ENCODE results near the gene DDX6. TPM values are rescaled to one million over a fixed set of nuclear protein-coding genes. Genes with fewer than 3 reads are reported as not detected.
"Not testable (repeated sequence)": the region's sequence is repeated elsewhere in the genome, so short reads cannot be mapped to it uniquely, and the experiment has no call there.

Gene DDX6
- polyA plus RNA-seq, 1 donor = 71.9 TPM

- not testable (repeated sequence) for H3K4me3 ChIP-seq (ENCODE audit: low read length); H3K9me3 ChIP-seq (ENCODE audit: control insufficient read depth, low read depth, low read length); DNase-seq; H3K27ac ChIP-seq (ENCODE audit: low read length); H3K36me3 ChIP-seq (ENCODE audit: control insufficient read depth, insufficient read depth, low read length); H3K4me1 ChIP-seq (ENCODE audit: control insufficient read depth, insufficient read depth, low read length); H3K27me3 ChIP-seq (ENCODE audit: control insufficient read depth, insufficient read depth, low read length)
- WGBS (ENCODE audit: insufficient coverage, low lambda C conversion rate) = no CpG with 5 or more reads among the region's 9 CpGs
Observed at GRCh38 chr11:118720740-118721139, 70.2 kb downstream of the DDX6 start.

- not testable (repeated sequence) for H3K9me3 ChIP-seq (ENCODE audit: control insufficient read depth, low read depth, low read length); H3K4me3 ChIP-seq (ENCODE audit: low read length); H3K27me3 ChIP-seq (ENCODE audit: control insufficient read depth, insufficient read depth, low read length); DNase-seq; H3K36me3 ChIP-seq (ENCODE audit: control insufficient read depth, insufficient read depth, low read length); H3K27ac ChIP-seq (ENCODE audit: low read length)
- no CpG with 5 or more reads among the region's 13 CpGs for WGBS (ENCODE audit: insufficient coverage, low lambda C conversion rate)
- peaks cover 11% of the 10 kb centered on the region for H3K4me1 ChIP-seq (ENCODE audit: control insufficient read depth, insufficient read depth, low read length)
Observed at GRCh38 chr11:118720078-118720477, 70.9 kb downstream of the DDX6 start.

- not testable (repeated sequence) for H3K27me3 ChIP-seq (ENCODE audit: control insufficient read depth, insufficient read depth, low read length); H3K4me3 ChIP-seq (ENCODE audit: low read length); H3K27ac ChIP-seq (ENCODE audit: low read length); H3K9me3 ChIP-seq (ENCODE audit: control insufficient read depth, low read depth, low read length); H3K36me3 ChIP-seq (ENCODE audit: control insufficient read depth, insufficient read depth, low read length); DNase-seq
- H3K4me1 ChIP-seq (ENCODE audit: control insufficient read depth, insufficient read depth, low read length) = peaks cover 11% of the 10 kb centered on the region
- no CpG with 5 or more reads among the region's 7 CpGs for WGBS (ENCODE audit: insufficient coverage, low lambda C conversion rate)
Observed at GRCh38 chr11:118718562-118718961, 72.4 kb downstream of the DDX6 start.

- H3K4me1 ChIP-seq (ENCODE audit: control insufficient read depth, insufficient read depth, low read length) = peaks cover 11% of the 10 kb centered on the region
- no CpG with 5 or more reads among the region's 4 CpGs for WGBS (ENCODE audit: insufficient coverage, low lambda C conversion rate)
- H3K27ac ChIP-seq (ENCODE audit: low read length); H3K4me3 ChIP-seq (ENCODE audit: low read length); H3K9me3 ChIP-seq (ENCODE audit: control insufficient read depth, low read depth, low read length); H3K36me3 ChIP-seq (ENCODE audit: control insufficient read depth, insufficient read depth, low read length); DNase-seq; H3K27me3 ChIP-seq (ENCODE audit: control insufficient read depth, insufficient read depth, low read length): not testable (repeated sequence)
Observed at GRCh38 chr11:118717733-118718132, 73.2 kb downstream of the DDX6 start.

- peaks cover 11% of the 10 kb centered on the region for H3K4me1 ChIP-seq (ENCODE audit: control insufficient read depth, insufficient read depth, low read length)
- H3K27ac ChIP-seq (ENCODE audit: low read length); H3K9me3 ChIP-seq (ENCODE audit: control insufficient read depth, low read depth, low read length); H3K4me3 ChIP-seq (ENCODE audit: low read length); H3K36me3 ChIP-seq (ENCODE audit: control insufficient read depth, insufficient read depth, low read length); H3K27me3 ChIP-seq (ENCODE audit: control insufficient read depth, insufficient read depth, low read length); DNase-seq: not testable (repeated sequence)
- no CpG with 5 or more reads among the region's 6 CpGs for WGBS (ENCODE audit: insufficient coverage, low lambda C conversion rate)
Observed at GRCh38 chr11:118717221-118717620, 73.7 kb downstream of the DDX6 start.

- Histone ChIP-seq H3K9me3 (ENCODE audit: control insufficient read depth, low read depth, low read length) (no peaks in the 10 kb centered on the region), H3K4me1 (ENCODE audit: control insufficient read depth, insufficient read depth, low read length) (peaks cover 11% of the 10 kb centered on the region), H3K36me3 (ENCODE audit: control insufficient read depth, insufficient read depth, low read length) (no peaks in the 10 kb centered on the region), H3K27me3 (ENCODE audit: control insufficient read depth, insufficient read depth, low read length) (no peaks in the 10 kb centered on the region), H3K4me3 (ENCODE audit: low read length) (no peak overlapping the region), H3K27ac (ENCODE audit: low read length) (no peak overlapping the region)
- no CpG with 5 or more reads among the region's 4 CpGs for WGBS (ENCODE audit: insufficient coverage, low lambda C conversion rate)
- peak in 1 of 2 donors; percentile 64 for DNase-seq
Observed at GRCh38 chr11:118715837-118716260, 75.1 kb downstream of the DDX6 start.

- Histone ChIP-seq H3K4me1 (ENCODE audit: control insufficient read depth, insufficient read depth, low read length) (peaks cover 11% of the 10 kb centered on the region), H3K36me3 (ENCODE audit: control insufficient read depth, insufficient read depth, low read length) (no peaks in the 10 kb centered on the region), H3K27me3 (ENCODE audit: control insufficient read depth, insufficient read depth, low read length) (no peaks in the 10 kb centered on the region), H3K27ac (ENCODE audit: low read length) (no peak overlapping the region), H3K9me3 (ENCODE audit: control insufficient read depth, low read depth, low read length) (no peaks in the 10 kb centered on the region), H3K4me3 (ENCODE audit: low read length) (no peak overlapping the region)
- DNase-seq = no peak
- WGBS (ENCODE audit: insufficient coverage, low lambda C conversion rate) = no CpG with 5 or more reads among the region's 5 CpGs
Observed at GRCh38 chr11:118715245-118715831, 75.6 kb downstream of the DDX6 start.

- H3K9me3 ChIP-seq (ENCODE audit: control insufficient read depth, low read depth, low read length) = no peaks in the 10 kb centered on the region
- H3K4me3 ChIP-seq (ENCODE audit: low read length) = no peak overlapping the region
- H3K36me3 ChIP-seq (ENCODE audit: control insufficient read depth, insufficient read depth, low read length) = no peaks in the 10 kb centered on the region
- peaks cover 11% of the 10 kb centered on the region for H3K4me1 ChIP-seq (ENCODE audit: control insufficient read depth, insufficient read depth, low read length)
- H3K27ac ChIP-seq (ENCODE audit: low read length) = no peak overlapping the region
- no peak for DNase-seq
- H3K27me3 ChIP-seq (ENCODE audit: control insufficient read depth, insufficient read depth, low read length) = no peaks in the 10 kb centered on the region
Observed at GRCh38 chr11:118714816-118715215, 76.1 kb downstream of the DDX6 start.

GRCh38 chr11:118714416-118714815 is 76.5 kb downstream of the DDX6 start:
- H3K27ac ChIP-seq (ENCODE audit: low read length); H3K36me3 ChIP-seq (ENCODE audit: control insufficient read depth, insufficient read depth, low read length); H3K27me3 ChIP-seq (ENCODE audit: control insufficient read depth, insufficient read depth, low read length); H3K4me3 ChIP-seq (ENCODE audit: low read length); H3K9me3 ChIP-seq (ENCODE audit: control insufficient read depth, low read depth, low read length); DNase-seq: not testable (repeated sequence)
- WGBS (ENCODE audit: insufficient coverage, low lambda C conversion rate) = no CpG with 5 or more reads among the region's 5 CpGs
- peaks cover 11% of the 10 kb centered on the region for H3K4me1 ChIP-seq (ENCODE audit: control insufficient read depth, insufficient read depth, low read length)

GRCh38 chr11:118708296-118708695 is 82.7 kb downstream of the DDX6 start:
- WGBS (ENCODE audit: insufficient coverage, low lambda C conversion rate) = no CpG with 5 or more reads among the region's 6 CpGs
- H3K4me1 ChIP-seq (ENCODE audit: control insufficient read depth, insufficient read depth, low read length) = no peaks in the 10 kb centered on the region
- no peak for DNase-seq
- H3K27me3 ChIP-seq (ENCODE audit: control insufficient read depth, insufficient read depth, low read length) = no peaks in the 10 kb centered on the region
- no peaks in the 10 kb centered on the region for H3K9me3 ChIP-seq (ENCODE audit: control insufficient read depth, low read depth, low read length)
- no peak overlapping the region for H3K4me3 ChIP-seq (ENCODE audit: low read length)
- no peaks in the 10 kb centered on the region for H3K36me3 ChIP-seq (ENCODE audit: control insufficient read depth, insufficient read depth, low read length)
- no peak overlapping the region for H3K27ac ChIP-seq (ENCODE audit: low read length)

GRCh38 chr11:118706546-118706825 is 84.5 kb downstream of the DDX6 start:
- Histone ChIP-seq H3K4me1 (ENCODE audit: control insufficient read depth, insufficient read depth, low read length) (no peaks in the 10 kb centered on the region), H3K27me3 (ENCODE audit: control insufficient read depth, insufficient read depth, low read length) (no peaks in the 10 kb centered on the region), H3K27ac (ENCODE audit: low read length) (no peak overlapping the region), H3K4me3 (ENCODE audit: low read length) (no peak overlapping the region), H3K9me3 (ENCODE audit: control insufficient read depth, low read depth, low read length) (no peaks in the 10 kb centered on the region), H3K36me3 (ENCODE audit: control insufficient read depth, insufficient read depth, low read length) (no peaks in the 10 kb centered on the region)
- WGBS (ENCODE audit: insufficient coverage, low lambda C conversion rate) = 69% methylated on average over 3 of the region's 7 CpGs
- DNase-seq = no peak
